GM12878 (cell line): Measurements from ENCODE around the gene VIPR2. TPM values are rescaled to one million over a fixed set of nuclear protein-coding genes. Genes with fewer than 3 reads are reported as not detected.

ENCODE experiments used
- ATAC-seq: fragments of 200-7000 bp; cut with Tn5 transposase; 3 replicates; pipeline ENCODE4 v1.9.1; 2020; ENCODE audit warnings: mild to moderate bottlenecking, moderate library complexity
- BruUV-seq: library from RNA; stranded (reverse); fragments of 400-500 nt; replicated peaks from 2 replicates; lab custom pipeline; 2021; lab: Mats Ljungman, UMichigan
- CTCF ChIA-PET: fragments of 300-600 bp; sonication (Branson Sonifier 250); formaldehyde crosslinking; extraction: SDS; loops from one replicate; lab custom pipeline; 2021; ENCODE audit warnings: inconsistent platforms; lab: Yijun Ruan, JAX
- POLR2A ChIA-PET: fragments of 350-600 bp; formaldehyde crosslinking; extraction: SDS; loops from one replicate; lab custom pipeline; 2021; ENCODE audit warnings: inconsistent platforms; lab: Charles Lee
- RAD21 ChIA-PET: fragments of 300-600 bp; sonication (Branson Sonifier 250); formaldehyde crosslinking; loops from one replicate; lab custom pipeline; 2023; ENCODE audit warnings: antibody characterized with exemption; ENCODE audit not compliant: unreplicated experiment; lab: Charles Lee
- SMC1A ChIA-PET: fragments of 300-600 bp; sonication (Branson Sonifier 250); formaldehyde crosslinking; loops from one replicate; lab custom pipeline; 2023; ENCODE audit not compliant: unreplicated experiment, uncharacterized antibody; lab: Charles Lee
- DNase-seq: peaks from one replicate; pipeline ENCODE4 v3.0.0-alpha.2; 2011; ENCODE audit warnings: low read depth, low spot score
- FAIRE-seq: peaks from 3 replicates; lab custom pipeline; 2011; peaks lifted over from hg19 to GRCh38; lab: Jason Lieb, UNC
- H2AFZ ChIP-seq: 2 replicates; pipeline ENCODE4 v1.6.0; 2011; ENCODE audit warnings: low read depth, low read length, control low read depth; ENCODE audit not compliant: control insufficient read depth
- H3K27ac ChIP-seq: 2 replicates; pipeline ENCODE4 v1.5.1; 2011; ENCODE audit warnings: control low read depth; ENCODE audit not compliant: control insufficient read depth, insufficient read depth
- H3K27me3 ChIP-seq, 2 experiments: replicated peaks in 1 of 2; 2 replicates each; pipeline versions ENCODE4 v1.6.0 to v1.6.1; 2011; ENCODE audit warnings: low read length in 1 of 2; ENCODE audit not compliant: control insufficient read depth in 2 of 2, insufficient read depth in 2 of 2
- H3K36me3 ChIP-seq, 2 experiments: 2 replicates each; pipeline ENCODE4 v1.5.1; 2011; ENCODE audit warnings: low read length in 1 of 2; ENCODE audit not compliant: control insufficient read depth in 2 of 2, insufficient read depth in 2 of 2
- H3K4me1 ChIP-seq: 2 replicates; pipeline ENCODE4 v1.6.1; 2011; ENCODE audit warnings: mild to moderate bottlenecking, low read length, moderate library complexity, mixed read lengths; ENCODE audit not compliant: control insufficient read depth, insufficient read depth
- H3K4me2 ChIP-seq: 2 replicates; pipeline ENCODE4 v1.6.0; 2011; ENCODE audit warnings: control low read depth; ENCODE audit not compliant: control insufficient read depth, insufficient read depth
- H3K4me3 ChIP-seq: fragments of 200-600 bp; sonication (generic); 2 replicates; pipeline ENCODE4 v1.5.1; 2016
- H3K79me2 ChIP-seq: 2 replicates; pipeline ENCODE4 v1.6.0; 2011; ENCODE audit warnings: low read length; ENCODE audit not compliant: control insufficient read depth, insufficient read depth
- H3K9ac ChIP-seq: 2 replicates; pipeline ENCODE4 v1.8.0; 2011; ENCODE audit warnings: low read length, control low read depth, mixed read lengths; ENCODE audit not compliant: control insufficient read depth, insufficient read depth
- H3K9me3 ChIP-seq: replicated peaks from 3 replicates; pipeline ENCODE4 v1.5.1; 2011; ENCODE audit warnings: mild to moderate bottlenecking, low read length; ENCODE audit not compliant: control insufficient read depth, insufficient read depth
- H4K20me1 ChIP-seq: 2 replicates; pipeline ENCODE4 v1.6.0; 2011; ENCODE audit not compliant: control insufficient read depth, insufficient read depth
- CREM ChIP-seq: IDR thresholded peaks from 2 replicates; pipeline ENCODE4 v1.6.1; 2014; ENCODE audit warnings: antibody characterized with exemption, low read depth
- FOS ChIP-seq: IDR thresholded peaks from 3 replicates; pipeline ENCODE4 v1.6.1; 2011; ENCODE audit warnings: borderline replicate concordance; ENCODE audit not compliant: insufficient read length; ENCODE audit errors: extremely low read depth
- HDGF ChIP-seq: fragments of 450-650 bp; IDR thresholded peaks from 2 replicates; pipeline ENCODE4 v1.6.1; 2016; ENCODE audit warnings: antibody characterized with exemption
- JUNB ChIP-seq: IDR thresholded peaks from 2 replicates; pipeline ENCODE4 v1.6.1; 2016; ENCODE audit warnings: antibody characterized with exemption, mild to moderate bottlenecking
- JUND ChIP-seq: IDR thresholded peaks from 2 replicates; pipeline ENCODE4 v1.6.1; 2012; ENCODE audit warnings: low read depth, mild to moderate bottlenecking, low read length, improper control_type of control experiment, moderate library complexity
- MEF2A ChIP-seq: IDR thresholded peaks from 2 replicates; pipeline ENCODE4 v1.6.1; 2011; ENCODE audit warnings: low read depth, mild to moderate bottlenecking, low read length, moderate library complexity; ENCODE audit not compliant: insufficient read depth
- NFYB ChIP-seq: IDR thresholded peaks from 2 replicates; pipeline ENCODE4 v1.6.1; 2011; ENCODE audit warnings: low read depth, mild to moderate bottlenecking, low read length, improper control_type of control experiment, moderate library complexity; ENCODE audit not compliant: insufficient read depth
- PML ChIP-seq: IDR thresholded peaks from 2 replicates; pipeline ENCODE4 v1.6.1; 2012; ENCODE audit warnings: low read length, inconsistent platforms
- STAT1 ChIP-seq: fragments of 450-650 bp; conservative IDR thresholded peaks from 2 replicates; pipeline ENCODE4 v1.6.1; 2014; ENCODE audit warnings: antibody characterized with exemption, mild to moderate bottlenecking
- YBX1 ChIP-seq: fragments of 450-650 bp; IDR thresholded peaks from 2 replicates; pipeline ENCODE4 v1.6.1; 2016; ENCODE audit warnings: antibody characterized with exemption
- ZNF622 ChIP-seq: fragments of 450-650 bp; IDR thresholded peaks from 2 replicates; pipeline ENCODE4 v1.6.1; 2017; ENCODE audit warnings: mild to moderate bottlenecking, inconsistent platforms
- WGBS: methylation state at CpG from one replicate; pipeline ENCODE4 v1.1.6; 2016; ENCODE audit warnings: low lambda C conversion rate; ENCODE audit not compliant: insufficient replicate concordance, insufficient coverage; ENCODE audit errors: missing lambda C conversion rate; 5-methylcytosine and 5-hydroxymethylcytosine counted together
- in situ Hi-C: fragments of 300-500 bp; cut with MboI; formaldehyde crosslinking; loops from 9 replicates; pipeline ENCODE4 v1.14.3; 2018; ENCODE audit warnings: mixed read lengths
- intact Hi-C: fragments of 100-400 bp; cut with micrococcal nuclease; formaldehyde crosslinking; loops from one replicate; pipeline ENCODE4 v1.14.2; 2022; ENCODE audit not compliant: unreplicated experiment
- polyA plus RNA-seq, 11 experiments: library from polyadenylated mRNA; depleted of rRNA in 4 of 11; unstranded in 6 of 11; stranded (reverse) in 5 of 11; fragments of >200 nt; fragmentation: Nextera tagmentation in 4 of 11; fragmentation: Illumina TruSeq in 1 of 11; extraction: Ambion mirVana in 4 of 11; extraction: Trizol in 1 of 11; gene quantifications; 1 replicate in 1 of 11; 2 replicates in 10 of 11; pipeline versions ENCODE4 v1.2.1 to v1.2.3, GENCODE V29; 2011 to 2016; ENCODE audit warnings: inconsistent platforms in 2 of 11, missing spikeins in 2 of 11, low read depth in 1 of 11
- total RNA-seq, 4 experiments: library from RNA; depleted of rRNA in 3 of 4; stranded (reverse); fragments of >200 nt in 3 of 4; fragmentation: Illumina TruSeq in 1 of 4; extraction: Trizol in 1 of 4; gene quantifications; 2 replicates each; pipeline versions ENCODE4 v1.2.1 to v1.2.3, GENCODE V29; 2013 to 2021
- TF ChIP-seq, protein P1 (sequence below): IDR thresholded peaks from 2 replicates; pipeline ENCODE4 v1.6.1; 2012; ENCODE audit warnings: low read depth, low read length, improper control_type of control experiment
- TF ChIP-seq, protein P2 (sequence below): fragments of 450-650 bp; IDR thresholded peaks from 2 replicates; pipeline ENCODE4 v1.6.1; 2016; ENCODE audit warnings: mild to moderate bottlenecking, moderate library complexity, borderline replicate concordance

Gene VIPR2
- total and polyA plus RNA-seq, 10 of the 15 experiments (the other 5 are each of a cell fraction or from before 2014, with no cell fraction given), result not detected

DNA sequence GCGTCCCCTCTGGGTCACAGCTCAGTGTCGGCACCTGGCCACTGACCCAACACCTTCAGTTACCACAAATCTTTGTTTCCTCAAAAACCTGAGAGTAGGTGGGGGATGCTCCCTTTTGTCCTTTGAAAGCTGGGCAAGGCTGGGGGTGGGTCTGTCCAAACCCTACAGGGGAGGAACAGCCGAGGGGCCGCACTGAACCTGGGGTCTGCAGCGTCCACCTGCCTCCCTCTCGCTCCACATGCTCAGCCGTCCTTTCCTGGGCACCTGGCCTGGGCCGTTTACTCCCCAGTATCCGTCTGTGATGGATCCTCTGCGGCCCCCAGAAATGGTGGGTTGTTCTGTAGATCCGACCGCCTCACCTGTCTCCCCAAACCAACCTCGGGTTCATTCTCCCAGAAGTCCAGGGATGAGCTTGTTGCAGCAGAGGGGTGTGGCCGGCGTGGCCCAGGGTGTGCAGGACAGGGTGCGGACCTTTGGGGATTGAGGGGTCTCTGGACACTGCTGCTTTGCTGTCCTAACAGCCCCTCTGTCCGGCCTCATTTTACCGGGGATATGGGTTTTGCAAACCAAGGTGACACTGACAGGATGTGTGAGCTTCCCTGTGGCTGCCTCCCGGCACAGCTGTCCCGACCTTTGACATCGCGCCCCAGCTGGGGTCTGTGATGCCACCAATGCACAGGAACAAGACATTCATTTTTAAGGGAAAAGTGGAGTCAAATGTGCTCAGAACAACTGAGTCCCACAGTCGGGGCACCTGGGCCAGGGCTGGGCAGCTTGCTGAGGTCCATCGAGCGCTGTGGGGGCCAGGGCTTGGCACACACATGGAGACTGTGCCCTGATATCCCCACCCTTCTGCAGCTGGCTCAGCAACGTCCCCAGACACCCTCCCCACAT, 115.9 kb downstream of the VIPR2 start (continued):
- TF ChIP-seq PML (no peak), ZNF622 (no peak), JUND (no peak)
- TF ChIP-seq, protein P1, sequence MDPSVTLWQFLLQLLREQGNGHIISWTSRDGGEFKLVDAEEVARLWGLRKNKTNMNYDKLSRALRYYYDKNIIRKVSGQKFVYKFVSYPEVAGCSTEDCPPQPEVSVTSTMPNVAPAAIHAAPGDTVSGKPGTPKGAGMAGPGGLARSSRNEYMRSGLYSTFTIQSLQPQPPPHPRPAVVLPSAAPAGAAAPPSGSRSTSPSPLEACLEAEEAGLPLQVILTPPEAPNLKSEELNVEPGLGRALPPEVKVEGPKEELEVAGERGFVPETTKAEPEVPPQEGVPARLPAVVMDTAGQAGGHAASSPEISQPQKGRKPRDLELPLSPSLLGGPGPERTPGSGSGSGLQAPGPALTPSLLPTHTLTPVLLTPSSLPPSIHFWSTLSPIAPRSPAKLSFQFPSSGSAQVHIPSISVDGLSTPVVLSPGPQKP, result no peak

DNA sequence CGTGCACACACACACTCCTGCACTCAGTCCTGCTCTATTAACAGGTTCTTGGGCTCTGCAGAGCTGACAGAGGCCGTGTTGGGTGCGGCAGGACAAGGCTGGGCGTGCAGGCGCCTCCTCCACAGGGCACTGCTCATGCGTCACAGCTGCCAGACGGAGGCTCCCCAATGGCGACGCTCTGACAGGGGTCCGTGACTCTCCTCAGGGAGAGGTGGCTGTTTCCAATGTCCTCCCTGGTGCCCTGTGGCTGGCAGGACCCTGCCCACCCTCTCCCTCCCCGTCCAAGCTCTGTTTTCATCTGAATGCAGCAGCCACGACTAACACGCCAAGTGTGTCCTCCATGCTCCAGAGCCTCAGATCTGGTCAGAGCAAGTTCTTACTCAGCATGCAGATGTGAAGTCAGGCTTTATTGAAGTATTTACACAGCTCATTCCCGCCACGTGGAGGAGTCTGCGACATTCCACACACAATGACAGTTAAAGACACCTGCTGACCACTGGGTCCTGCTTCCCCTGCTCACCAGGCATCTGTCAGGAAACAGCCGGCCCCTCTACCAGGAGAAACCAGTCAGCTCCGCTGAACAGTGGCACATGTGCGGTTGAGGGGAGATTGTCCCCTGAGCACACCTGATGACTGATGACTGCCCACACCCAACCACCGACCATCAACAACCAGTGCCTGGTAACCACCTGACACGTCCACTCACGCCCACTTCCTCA, 116.7 kb downstream of the VIPR2 start:
- H4K20me1 ChIP-seq, result no peaks in the 10 kb centered on the region
- ChIA-PET SMC1A (no interaction called here), POLR2A (no interaction called here), CTCF (interaction anchor here (1.3 kb wide), 1 partner anchor 51 kb away, joined by 5 read pairs; no protein-coding TSS in a partner anchor), RAD21 (no interaction called here)
- intact Hi-C loops, result no loop called here
- BruUV-seq, result no TSS peak
- no peak for TF ChIP-seq FOS
- no peak for TF ChIP-seq NFYB
- TF ChIP-seq STAT1, result no peak
- no peak for TF ChIP-seq HDGF
- no peak for TF ChIP-seq JUNB
- no peak for TF ChIP-seq YBX1
- TF ChIP-seq, protein P2, sequence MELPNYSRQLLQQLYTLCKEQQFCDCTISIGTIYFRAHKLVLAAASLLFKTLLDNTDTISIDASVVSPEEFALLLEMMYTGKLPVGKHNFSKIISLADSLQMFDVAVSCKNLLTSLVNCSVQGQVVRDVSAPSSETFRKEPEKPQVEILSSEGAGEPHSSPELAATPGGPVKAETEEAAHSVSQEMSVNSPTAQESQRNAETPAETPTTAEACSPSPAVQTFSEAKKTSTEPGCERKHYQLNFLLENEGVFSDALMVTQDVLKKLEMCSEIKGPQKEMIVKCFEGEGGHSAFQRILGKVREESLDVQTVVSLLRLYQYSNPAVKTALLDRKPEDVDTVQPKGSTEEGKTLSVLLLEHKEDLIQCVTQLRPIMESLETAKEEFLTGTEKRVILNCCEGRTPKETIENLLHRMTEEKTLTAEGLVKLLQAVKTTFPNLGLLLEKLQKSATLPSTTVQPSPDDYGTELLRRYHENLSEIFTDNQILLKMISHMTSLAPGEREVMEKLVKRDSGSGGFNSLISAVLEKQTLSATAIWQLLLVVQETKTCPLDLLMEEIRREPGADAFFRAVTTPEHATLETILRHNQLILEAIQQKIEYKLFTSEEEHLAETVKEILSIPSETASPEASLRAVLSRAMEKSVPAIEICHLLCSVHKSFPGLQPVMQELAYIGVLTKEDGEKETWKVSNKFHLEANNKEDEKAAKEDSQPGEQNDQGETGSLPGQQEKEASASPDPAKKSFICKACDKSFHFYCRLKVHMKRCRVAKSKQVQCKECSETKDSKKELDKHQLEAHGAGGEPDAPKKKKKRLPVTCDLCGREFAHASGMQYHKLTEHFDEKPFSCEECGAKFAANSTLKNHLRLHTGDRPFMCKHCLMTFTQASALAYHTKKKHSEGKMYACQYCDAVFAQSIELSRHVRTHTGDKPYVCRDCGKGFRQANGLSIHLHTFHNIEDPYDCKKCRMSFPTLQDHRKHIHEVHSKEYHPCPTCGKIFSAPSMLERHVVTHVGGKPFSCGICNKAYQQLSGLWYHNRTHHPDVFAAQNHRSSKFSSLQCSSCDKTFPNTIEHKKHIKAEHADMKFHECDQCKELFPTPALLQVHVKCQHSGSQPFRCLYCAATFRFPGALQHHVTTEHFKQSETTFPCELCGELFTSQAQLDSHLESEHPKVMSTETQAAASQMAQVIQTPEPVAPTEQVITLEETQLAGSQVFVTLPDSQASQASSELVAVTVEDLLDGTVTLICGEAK, result no peak
- no peak for TF ChIP-seq MEF2A
- TF ChIP-seq CREM, result no peak
- in situ Hi-C loops, result no loop called here
- DNase-seq (no peak), ATAC-seq (no peak), FAIRE-seq (no peak)
- H2AFZ ChIP-seq, result no peak overlapping the region
- H3K79me2 ChIP-seq, result no peaks in the 10 kb centered on the region
- no peaks in the 10 kb centered on the region for H3K4me1 ChIP-seq
- H3K4me2 ChIP-seq, result no peak overlapping the region
- H3K9me3 ChIP-seq, result no peaks in the 10 kb centered on the region
- no peak overlapping the region for H3K4me3 ChIP-seq
- H3K36me3 ChIP-seq, result no peaks in the 10 kb centered on the region
- no peak overlapping the region for H3K27ac ChIP-seq
- 12% methylated on average over 17 of the region's 22 CpGs for WGBS
- H3K9ac ChIP-seq, result no peak overlapping the region
- H3K27me3 ChIP-seq, result no peaks in the 10 kb centered on the region; a peak in 1 of 4 replicates
